Stomach smooth muscle (tissue), 2 donors: ENCODE results near the gene C1QTNF7.

Experiments
- H3K27ac ChIP-seq: one replicate; pipeline ENCODE4 v1.7.0; 2013; ENCODE audit warnings: mild to moderate bottlenecking, low read length, inconsistent platforms
- H3K27me3 ChIP-seq, 2 donors: one replicate each; pipeline ENCODE4 v1.7.0; 2013; ENCODE audit warnings: low read length in 2 of 2; ENCODE audit not compliant: insufficient read depth in 2 of 2, control insufficient read depth in 1 of 2
- H3K36me3 ChIP-seq, 2 donors: one replicate each; pipeline ENCODE4 v1.7.0; 2013; ENCODE audit warnings: low read length in 2 of 2; ENCODE audit not compliant: control insufficient read depth in 2 of 2, insufficient read depth in 2 of 2
- H3K4me1 ChIP-seq: one replicate; pipeline ENCODE4 v1.7.0; 2013; ENCODE audit warnings: low read length; ENCODE audit not compliant: control insufficient read depth, insufficient read depth
- H3K4me3 ChIP-seq, 2 donors: one replicate each; pipeline ENCODE4 v1.7.0; 2013; ENCODE audit warnings: low read length in 2 of 2
- H3K9ac ChIP-seq, 2 donors: one replicate each; pipeline ENCODE4 v1.7.0; 2013; ENCODE audit warnings: low read length in 2 of 2, mild to moderate bottlenecking in 1 of 2
- H3K9me3 ChIP-seq, 2 donors: one replicate each; pipeline ENCODE4 v1.7.0; 2013; ENCODE audit warnings: low read length in 2 of 2; ENCODE audit not compliant: control insufficient read depth in 2 of 2
- donor health status: healthy.
- donor health status: Pancreatic carcinoma.

C1QTNF7 gene

DNA sequence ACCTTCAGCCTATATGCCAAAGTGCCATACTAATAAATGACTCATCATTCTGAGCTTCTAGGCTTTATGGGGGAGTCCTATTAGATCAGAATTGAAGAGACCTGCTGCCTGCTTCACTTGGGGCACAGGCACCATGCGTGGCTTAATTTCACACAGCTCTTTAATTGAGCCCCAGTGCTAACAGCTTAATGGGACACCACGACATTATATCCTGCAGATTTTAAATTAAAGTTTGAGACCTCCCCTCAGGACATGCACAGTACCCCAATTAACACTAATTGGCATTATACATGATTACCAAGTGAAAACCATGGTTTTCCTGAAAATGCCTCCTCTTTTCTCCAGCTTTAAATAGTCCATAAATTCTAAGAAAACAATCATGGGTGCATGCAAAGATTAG is 6.8 kb downstream of the C1QTNF7 start:
- Histone ChIP-seq H3K9ac (no peak overlapping the region), H3K4me1 (peaks cover 13% of the 10 kb centered on the region), H3K4me3 (no peak overlapping the region), H3K36me3 (peaks cover 0 to 4% of the 10 kb centered on the region in 2 donors), H3K27me3 (no peaks in the 10 kb centered on the region), H3K9me3 (no peaks in the 10 kb centered on the region), H3K27ac (no peak overlapping the region)

GRCh38 chr4:15436513-15436912 is 8.7 kb downstream of the C1QTNF7 start:
- no peak overlapping the region for H3K27ac ChIP-seq
- H3K36me3 ChIP-seq: peaks cover 0 to 4% of the 10 kb centered on the region in 2 donors
- no peaks in the 10 kb centered on the region for H3K9me3 ChIP-seq
- no peak overlapping the region for H3K9ac ChIP-seq
- H3K4me3 ChIP-seq: peak overlapping the region in 1 of 2 donors; percentile 26
- no peaks in the 10 kb centered on the region for H3K27me3 ChIP-seq
- peaks cover 13% of the 10 kb centered on the region for H3K4me1 ChIP-seq

GRCh38 chr4:15438939-15439524 is 11.2 kb downstream of the C1QTNF7 start:
- Histone ChIP-seq H3K4me1 (peaks cover 13% of the 10 kb centered on the region), H3K27ac (no peak overlapping the region), H3K27me3 (no peaks in the 10 kb centered on the region), H3K9ac (no peak overlapping the region), H3K9me3 (peaks cover 0 to 3% of the 10 kb centered on the region in 2 donors), H3K4me3 (no peak overlapping the region), H3K36me3 (peaks cover 0 to 5% of the 10 kb centered on the region in 2 donors)

- Histone ChIP-seq H3K27me3 (no peaks in the 10 kb centered on the region), H3K36me3 (peaks cover 0 to 8% of the 10 kb centered on the region in 2 donors), H3K4me3 (no peak overlapping the region), H3K4me1 (no peaks in the 10 kb centered on the region), H3K27ac (no peak overlapping the region), H3K9me3 (peaks cover 0 to 3% of the 10 kb centered on the region in 2 donors), H3K9ac (no peak overlapping the region)
Measured at GRCh38 chr4:15443371-15444160, 15.7 kb downstream of the C1QTNF7 start.

DNA sequence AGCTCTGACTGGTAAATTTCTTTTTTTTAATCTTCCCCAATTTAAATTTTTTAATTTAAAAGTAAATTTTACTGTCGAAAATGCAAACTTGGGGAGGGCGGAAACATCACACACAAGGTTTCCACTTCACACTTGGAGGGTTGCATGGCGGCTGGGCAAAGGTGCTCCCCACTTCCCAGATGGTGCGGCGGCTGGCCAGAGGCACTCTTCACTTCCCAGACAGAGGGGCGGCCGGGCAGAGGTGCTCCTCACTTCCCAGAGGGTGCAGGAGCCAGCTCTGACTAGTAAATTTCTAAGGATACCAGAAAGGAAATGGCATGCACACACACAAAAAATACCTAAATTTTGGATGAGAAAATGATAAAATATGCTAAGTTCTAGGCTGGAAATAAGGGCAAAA is 16.4 kb downstream of the C1QTNF7 start:
- Histone ChIP-seq H3K27me3 (no peaks in the 10 kb centered on the region), H3K36me3 (peaks cover 0 to 8% of the 10 kb centered on the region in 2 donors), H3K9ac (no peak overlapping the region), H3K4me3 (no peak overlapping the region), H3K4me1 (no peaks in the 10 kb centered on the region), H3K9me3 (peaks cover 0 to 3% of the 10 kb centered on the region in 2 donors), H3K27ac (no peak overlapping the region)

DNA sequence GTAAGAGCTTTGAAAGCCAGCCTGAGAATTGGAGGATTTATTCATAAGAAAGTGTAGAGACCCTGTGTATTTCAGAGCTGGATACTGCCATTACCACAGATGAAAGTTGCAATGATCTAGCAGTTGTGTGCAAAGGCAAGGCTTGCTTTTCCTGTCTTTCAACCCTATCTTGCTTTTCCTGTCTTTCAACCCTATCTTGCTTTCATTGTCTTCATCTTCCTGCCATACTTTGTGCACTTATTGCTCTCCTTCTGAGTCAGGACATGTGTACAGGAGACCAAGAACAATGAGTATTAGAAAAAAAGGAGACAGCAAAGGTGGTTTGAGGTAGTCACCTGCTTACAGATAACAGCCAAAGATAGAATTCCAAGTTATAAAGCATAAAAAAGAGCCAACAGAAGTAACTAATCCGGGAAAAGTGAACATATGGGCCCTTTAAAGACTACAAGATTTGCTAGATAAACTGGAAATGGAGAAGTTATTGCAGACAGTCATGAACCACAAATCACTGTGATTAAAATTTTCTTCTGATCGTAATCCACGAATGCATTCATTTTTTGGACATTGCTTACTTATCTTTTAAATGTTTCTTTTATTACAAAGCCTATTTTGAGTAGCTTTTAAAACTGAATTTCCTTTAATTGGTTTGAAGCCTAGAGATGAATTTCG is 17.2 kb downstream of the C1QTNF7 start:
- Histone ChIP-seq H3K9ac (no peak overlapping the region), H3K9me3 (peaks cover 0 to 3% of the 10 kb centered on the region in 2 donors), H3K36me3 (peaks cover 0 to 8% of the 10 kb centered on the region in 2 donors), H3K4me1 (no peaks in the 10 kb centered on the region), H3K4me3 (no peak overlapping the region), H3K27me3 (no peaks in the 10 kb centered on the region), H3K27ac (no peak overlapping the region)

DNA sequence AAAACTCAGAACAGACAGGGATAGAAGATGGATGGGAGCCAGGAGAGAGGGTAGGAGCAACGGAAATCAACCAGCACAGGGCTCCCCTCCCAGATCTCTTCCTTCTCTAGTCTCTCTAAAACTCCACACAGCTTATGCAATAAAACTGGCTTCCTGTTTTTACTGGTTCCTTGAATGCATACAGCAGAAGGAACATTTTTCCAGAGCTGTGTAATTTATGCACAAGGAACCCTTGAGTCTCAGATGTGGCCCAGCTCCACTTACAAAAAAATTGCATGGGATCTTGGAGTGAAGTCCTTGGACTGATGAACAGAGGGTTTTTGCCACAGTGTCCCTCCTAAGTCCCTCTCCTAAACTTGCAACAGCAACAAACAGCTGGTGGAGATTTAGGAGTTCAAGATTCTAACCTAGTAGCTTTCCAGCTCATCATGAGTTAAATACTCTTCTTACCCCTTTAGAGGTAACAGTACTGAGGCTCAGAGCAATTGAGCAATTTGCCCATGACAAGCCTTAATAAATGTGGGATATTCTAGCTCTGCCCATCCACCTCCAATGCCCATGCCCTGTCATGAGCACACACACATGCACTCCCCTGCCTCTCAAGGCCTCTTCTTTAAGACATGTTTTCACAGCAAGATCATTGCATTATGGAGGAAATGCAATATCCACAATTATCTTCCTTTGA is 23.5 kb downstream of the C1QTNF7 start:
- peak overlapping the region in 1 of 2 donors; percentile 22 for H3K9ac ChIP-seq
- H3K27me3 ChIP-seq: no peaks in the 10 kb centered on the region
- H3K4me3 ChIP-seq: peak overlapping the region in 1 of 2 donors; percentile 29
- no peaks in the 10 kb centered on the region for H3K9me3 ChIP-seq
- H3K4me1 ChIP-seq: peaks cover 25% of the 10 kb centered on the region
- peak overlapping the region; percentile 55 for H3K27ac ChIP-seq
- peaks cover 0 to 2% of the 10 kb centered on the region in 2 donors for H3K36me3 ChIP-seq

GRCh38 chr4:15451866-15452765 is 24.3 kb downstream of the C1QTNF7 start:
- H3K36me3 ChIP-seq: no peaks in the 10 kb centered on the region
- peaks cover 31% of the 10 kb centered on the region for H3K4me1 ChIP-seq
- H3K27me3 ChIP-seq: no peaks in the 10 kb centered on the region
- peak overlapping the region in 1 of 2 donors; percentile 29 for H3K4me3 ChIP-seq
- H3K27ac ChIP-seq: peak overlapping the region; percentile 55
- no peaks in the 10 kb centered on the region for H3K9me3 ChIP-seq
- peak overlapping the region in 1 of 2 donors; percentile 7 for H3K9ac ChIP-seq

DNA sequence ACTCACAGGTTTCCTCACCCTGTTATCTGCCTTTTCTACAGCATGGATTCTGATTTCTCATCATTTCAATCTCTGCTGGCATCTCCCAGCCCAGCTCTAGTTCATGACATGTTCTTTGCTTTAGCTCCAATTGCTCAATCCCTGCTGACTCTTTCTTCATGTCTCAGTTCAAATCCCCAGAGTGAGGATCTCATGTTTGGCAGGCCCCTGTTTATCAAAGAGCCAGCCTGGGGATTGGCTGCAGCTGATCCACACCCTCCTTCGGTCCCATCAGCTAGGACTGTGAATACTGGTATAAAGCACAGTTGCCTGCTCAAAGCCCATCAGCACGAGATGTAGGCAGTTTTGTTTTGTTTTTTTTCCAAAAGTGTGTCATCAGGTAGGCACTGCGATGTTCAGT is 27.5 kb downstream of the C1QTNF7 start:
- Histone ChIP-seq H3K4me1 (peaks cover 44% of the 10 kb centered on the region), H3K4me3 (no peak overlapping the region), H3K9ac (no peak overlapping the region), H3K27ac (no peak overlapping the region), H3K27me3 (no peaks in the 10 kb centered on the region), H3K36me3 (no peaks in the 10 kb centered on the region), H3K9me3 (no peaks in the 10 kb centered on the region)
